Epithelial cell of esophagus (primary cell): ENCODE measurements around the gene POLR2C.
"Not testable (repeated sequence)": the region's sequence is repeated elsewhere in the genome, so short reads cannot be mapped to it uniquely, and the experiment has no call there.

Source experiments
- DNase-seq: peaks from one replicate; pipeline ENCODE4 v3.0.0; 2010; ENCODE audit warnings: low read depth
- H3K4me3 ChIP-seq: 2 replicates; pipeline ENCODE4 v1.5.1; 2011; ENCODE audit warnings: mild to moderate bottlenecking, low read length, control low read depth
- CTCF ChIP-seq: IDR thresholded peaks from 2 replicates; pipeline ENCODE4 v1.5.1; 2011; ENCODE audit warnings: low read depth, mild to moderate bottlenecking, low read length, control low read depth, inconsistent platforms; ENCODE audit not compliant: insufficient read depth; ENCODE audit errors: missing control alignments

POLR2C gene

GRCh38 chr16:57432989-57433388 lies 29.5 kb upstream of the POLR2C start:
- no peak for DNase-seq
- H3K4me3 ChIP-seq, result no peak overlapping the region
- no peak for TF ChIP-seq CTCF

DNA sequence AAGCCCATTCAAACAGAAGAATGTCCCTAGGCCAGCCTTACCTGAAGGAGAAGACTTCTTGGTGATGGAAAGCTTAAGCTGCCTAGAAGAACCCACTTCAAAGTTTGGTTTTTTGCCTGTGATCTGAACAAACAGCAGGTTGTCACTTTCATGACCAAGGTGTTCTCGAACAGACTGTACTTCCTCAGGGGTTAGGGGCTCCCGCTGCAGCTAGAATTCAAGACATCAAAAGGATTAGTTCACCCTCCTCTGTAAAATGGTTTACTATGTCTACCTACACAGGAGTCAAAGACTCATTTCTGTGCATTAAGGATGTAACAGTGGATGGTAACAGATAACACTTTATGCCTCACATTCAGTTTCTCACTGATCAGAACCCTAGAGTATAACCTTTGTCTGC lies 28.5 kb upstream of the POLR2C start:
- no peak for DNase-seq
- H3K4me3 ChIP-seq, result no peak overlapping the region
- no peak for TF ChIP-seq CTCF

GRCh38 chr16:57435838-57436237 lies 26.6 kb upstream of the POLR2C start:
- no peak for DNase-seq
- no peak for TF ChIP-seq CTCF
- H3K4me3 ChIP-seq, result no peak overlapping the region

DNA sequence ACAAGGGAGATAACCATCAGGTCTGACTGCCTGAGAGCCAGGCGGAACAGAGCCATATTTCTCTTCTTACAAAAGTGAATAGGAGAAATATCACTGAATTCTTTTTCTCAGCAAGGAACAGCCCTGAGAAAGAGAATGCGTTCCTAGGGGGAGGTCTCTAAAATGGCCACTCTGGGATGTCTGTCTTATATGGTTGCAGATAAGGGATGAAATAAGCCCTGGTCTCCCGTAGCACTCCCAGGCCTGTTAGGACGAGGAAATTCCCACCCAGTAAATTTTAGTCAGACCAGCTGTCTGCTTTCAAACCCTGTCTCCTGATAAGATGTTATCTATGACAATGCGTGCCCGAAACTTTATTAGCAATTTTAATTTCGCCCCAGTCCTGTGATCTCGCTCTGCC lies 22.5 kb upstream of the POLR2C start:
- DNase-seq, H3K4me3 ChIP-seq: not testable (repeated sequence)

GRCh38 chr16:57440551-57440950 lies 21.9 kb upstream of the POLR2C start:
- DNase-seq, result not testable (repeated sequence)

DNA sequence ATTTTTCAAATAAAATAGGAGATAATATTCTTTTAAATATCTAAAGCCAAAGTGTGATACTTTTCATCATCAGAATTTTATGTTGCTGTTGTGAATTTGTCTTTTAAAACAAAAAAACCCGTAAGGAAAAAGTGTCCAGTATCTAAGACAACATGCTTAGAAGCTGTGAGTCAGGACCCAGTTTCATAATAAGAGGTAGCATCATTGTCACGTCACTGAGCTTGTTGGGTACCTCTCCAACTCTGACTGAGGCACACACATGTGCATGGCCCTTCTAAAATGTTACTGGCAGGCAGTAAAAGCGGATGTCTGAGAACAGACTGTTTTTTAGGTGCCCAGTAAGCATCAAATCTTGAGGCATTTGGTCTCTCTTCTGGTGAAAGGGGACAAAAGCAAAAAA lies 17.8 kb upstream of the POLR2C start:
- no peak overlapping the region for H3K4me3 ChIP-seq
- peak; percentile 58 for DNase-seq
- no peak for TF ChIP-seq CTCF

More at GRCh38 chr16:57440551-57440950, 21.9 kb upstream of the POLR2C start:
- not testable (repeated sequence) for H3K4me3 ChIP-seq

DNA sequence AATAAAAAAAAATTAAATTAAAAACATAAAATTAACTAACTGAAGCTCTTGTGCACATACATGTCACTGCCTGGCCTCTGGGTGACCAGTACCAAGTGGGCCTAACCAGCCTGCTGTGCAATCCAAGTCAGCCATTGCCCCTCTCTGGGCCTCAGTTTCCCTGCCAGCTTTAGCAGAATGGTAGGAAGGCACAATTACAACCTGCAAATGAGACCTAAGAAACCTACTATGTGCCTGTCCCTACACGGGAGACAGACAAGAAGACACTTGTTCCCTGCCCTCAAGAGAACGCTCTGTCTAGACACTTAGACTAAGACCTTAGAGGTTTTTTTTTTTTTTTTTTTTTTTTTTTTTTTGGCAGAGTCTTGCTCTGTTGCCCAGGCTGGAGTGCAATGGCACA lies 17.0 kb upstream of the POLR2C start:
- no peak overlapping the region for H3K4me3 ChIP-seq
- no peak for DNase-seq
- TF ChIP-seq CTCF, result no peak

- peak overlapping the region; percentile 97 for H3K4me3 ChIP-seq
- TF ChIP-seq CTCF, result no peak
- DNase-seq, result peak; percentile 37
Measured at GRCh38 chr16:57446531-57447185, 15.8 kb upstream of the POLR2C start.
